Bronchus fibroblast of lung (primary cell): ENCODE measurements around the gene CREG2. TPM values are rescaled to one million over a fixed set of nuclear protein-coding genes. Genes with fewer than 3 reads are reported as not detected.

Experiments
- total RNA-seq: library from RNA; depleted of rRNA; stranded (reverse); fragments of >200 nt; gene quantifications from 2 replicates; pipeline ENCODE4 v1.2.3, GENCODE V29; 2015

The CREG2 gene
- under 0.01 and 0.34 TPM in 2 replicates for total RNA-seq

GRCh38 chr2:101387151-101387834 is at the start of gene CREG2:
CREG2 (minus strand) TSS chr2:101387503; CDS start chr2:101387457, 46 bp downstream.

GRCh38 chr2:101308432-101309210 is 78.7 kb downstream of the CREG2 start, which contains the start of gene RNF149:
RNF149 (minus strand) TSS chr2:101308701; CDS start chr2:101308588, 113 bp downstream.

Other genes starting within 250 kb of the CREG2 start
- 4.4 and 5.2 TPM in 2 replicates for gene TBC1D8, start 236.1 kb downstream of the CREG2 start, total RNA-seq
- 29.3 and 34.1 TPM in 2 replicates for gene CNOT11, start 134.6 kb downstream of the CREG2 start, total RNA-seq
- 16.1 and 21.9 TPM in 2 replicates for gene RNF149, start 78.8 kb downstream of the CREG2 start, total RNA-seq
- 2.9 and 4.2 TPM in 2 replicates for gene RFX8, start 87.6 kb upstream of the CREG2 start, total RNA-seq